GM13977 (cell line): Measurements from ENCODE around the gene STARD10.

Experiments used
- DNase-seq: peaks from one replicate; pipeline ENCODE4 v3.0.0; 2012; ENCODE audit warnings: low spot score
- in situ Hi-C: fragments of 300-500 bp; cut with MboI; formaldehyde crosslinking; loops from one replicate; pipeline ENCODE4 v1.12.0; 2022; ENCODE audit warnings: low sequenced_read_pairs, low pct_unique_long_range_greater_than_20kb, mixed read lengths, inconsistent platforms; ENCODE audit not compliant: unreplicated experiment
- TF ChIP-seq, protein P1 (sequence below): IDR thresholded peaks from 2 replicates; pipeline ENCODE4 v1.5.1; 2012; ENCODE audit warnings: mild to moderate bottlenecking, control low read depth; ENCODE audit not compliant: insufficient read depth; ENCODE audit errors: extremely low read depth, missing control alignments

The STARD10 gene

DNA sequence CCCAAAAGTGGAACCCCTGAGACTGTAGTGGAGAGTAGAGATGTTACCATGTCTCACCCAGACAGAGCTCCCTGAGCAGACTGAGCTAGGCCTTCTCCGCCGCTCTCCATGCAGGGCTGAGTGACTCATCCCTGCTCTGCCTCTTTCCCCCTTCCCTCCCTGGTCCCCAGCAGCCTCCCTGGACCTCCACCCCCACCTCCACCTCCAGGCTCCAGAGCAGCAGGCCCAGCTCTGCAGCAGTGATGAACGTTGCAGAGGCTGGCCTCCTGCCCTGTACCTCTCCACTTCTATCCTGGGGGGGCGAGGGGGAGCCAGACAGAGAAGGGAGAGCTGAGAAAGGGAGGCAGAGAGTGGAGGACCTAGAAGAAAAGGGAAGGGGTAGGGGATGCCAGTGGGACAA is 22.3 kb downstream of the STARD10 start:
- DNase-seq: no peak
- TF ChIP-seq, protein P1, sequence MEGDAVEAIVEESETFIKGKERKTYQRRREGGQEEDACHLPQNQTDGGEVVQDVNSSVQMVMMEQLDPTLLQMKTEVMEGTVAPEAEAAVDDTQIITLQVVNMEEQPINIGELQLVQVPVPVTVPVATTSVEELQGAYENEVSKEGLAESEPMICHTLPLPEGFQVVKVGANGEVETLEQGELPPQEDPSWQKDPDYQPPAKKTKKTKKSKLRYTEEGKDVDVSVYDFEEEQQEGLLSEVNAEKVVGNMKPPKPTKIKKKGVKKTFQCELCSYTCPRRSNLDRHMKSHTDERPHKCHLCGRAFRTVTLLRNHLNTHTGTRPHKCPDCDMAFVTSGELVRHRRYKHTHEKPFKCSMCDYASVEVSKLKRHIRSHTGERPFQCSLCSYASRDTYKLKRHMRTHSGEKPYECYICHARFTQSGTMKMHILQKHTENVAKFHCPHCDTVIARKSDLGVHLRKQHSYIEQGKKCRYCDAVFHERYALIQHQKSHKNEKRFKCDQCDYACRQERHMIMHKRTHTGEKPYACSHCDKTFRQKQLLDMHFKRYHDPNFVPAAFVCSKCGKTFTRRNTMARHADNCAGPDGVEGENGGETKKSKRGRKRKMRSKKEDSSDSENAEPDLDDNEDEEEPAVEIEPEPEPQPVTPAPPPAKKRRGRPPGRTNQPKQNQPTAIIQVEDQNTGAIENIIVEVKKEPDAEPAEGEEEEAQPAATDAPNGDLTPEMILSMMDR: no peak
- in situ Hi-C loops: no loop called here

DNA sequence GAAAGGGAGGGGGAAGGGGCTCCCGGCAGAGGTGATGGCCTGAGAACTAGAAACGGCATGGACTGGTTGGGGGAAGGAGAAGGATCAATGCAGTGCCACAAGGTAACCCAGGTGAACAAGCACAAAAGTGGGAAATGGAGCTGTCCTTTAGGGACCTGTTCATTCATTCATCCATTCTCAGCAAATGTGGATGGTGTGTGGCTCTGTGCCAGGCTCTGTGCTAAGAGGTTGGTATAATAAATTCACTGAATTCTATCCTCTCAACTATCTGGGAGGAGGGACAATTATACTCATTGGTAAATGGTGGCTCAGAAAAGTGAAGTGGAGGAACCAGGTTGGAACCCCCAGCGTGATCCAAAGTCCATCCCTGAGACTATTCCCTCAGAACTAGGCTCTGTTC is 23.0 kb downstream of the STARD10 start:
- no peak for DNase-seq
- in situ Hi-C loops: no loop called here
- TF ChIP-seq, protein P1: no peak

DNA sequence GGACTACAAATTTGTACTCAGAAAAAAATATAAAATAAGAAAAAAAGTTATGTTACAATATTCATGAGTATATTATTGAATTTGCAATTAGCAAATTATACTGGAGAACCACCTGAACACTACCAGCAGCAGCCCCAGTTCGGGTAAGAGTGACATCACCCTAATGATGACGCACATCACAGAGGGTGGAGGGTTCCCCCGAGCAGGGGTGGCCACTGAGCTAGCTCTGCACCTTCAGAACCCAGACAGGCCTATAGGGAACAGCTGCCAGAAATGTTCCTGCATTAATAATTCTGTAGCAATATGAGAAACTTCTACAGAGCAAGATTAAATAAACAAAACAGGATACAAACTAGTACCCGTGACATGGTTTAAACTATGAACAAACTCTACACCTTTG is 24.2 kb downstream of the STARD10 start:
- TF ChIP-seq, protein P1: no peak
- no peak for DNase-seq
- in situ Hi-C loops: no loop called here

DNA sequence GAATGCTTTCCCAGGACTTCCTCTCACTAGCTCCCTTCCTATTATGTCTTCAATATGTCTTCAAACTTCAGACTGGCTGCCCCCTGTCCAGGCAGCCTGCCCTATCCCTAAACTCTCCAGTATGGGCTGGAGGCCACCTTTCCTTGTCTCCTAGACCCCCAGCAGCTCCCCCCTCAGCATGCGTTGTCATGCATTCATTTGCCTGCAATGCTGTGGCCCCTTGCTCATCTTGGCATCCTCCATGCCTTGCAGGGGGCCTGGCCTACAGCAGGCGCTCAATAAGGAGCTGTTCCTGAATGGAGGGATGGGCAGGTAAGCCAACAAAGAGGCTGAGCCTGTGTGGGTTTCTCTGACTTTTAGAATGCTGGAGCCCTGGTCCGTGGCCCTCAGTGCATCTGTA is 25.3 kb downstream of the STARD10 start:
- no peak for DNase-seq
- TF ChIP-seq, protein P1: no peak
- in situ Hi-C loops: no loop called here

DNA sequence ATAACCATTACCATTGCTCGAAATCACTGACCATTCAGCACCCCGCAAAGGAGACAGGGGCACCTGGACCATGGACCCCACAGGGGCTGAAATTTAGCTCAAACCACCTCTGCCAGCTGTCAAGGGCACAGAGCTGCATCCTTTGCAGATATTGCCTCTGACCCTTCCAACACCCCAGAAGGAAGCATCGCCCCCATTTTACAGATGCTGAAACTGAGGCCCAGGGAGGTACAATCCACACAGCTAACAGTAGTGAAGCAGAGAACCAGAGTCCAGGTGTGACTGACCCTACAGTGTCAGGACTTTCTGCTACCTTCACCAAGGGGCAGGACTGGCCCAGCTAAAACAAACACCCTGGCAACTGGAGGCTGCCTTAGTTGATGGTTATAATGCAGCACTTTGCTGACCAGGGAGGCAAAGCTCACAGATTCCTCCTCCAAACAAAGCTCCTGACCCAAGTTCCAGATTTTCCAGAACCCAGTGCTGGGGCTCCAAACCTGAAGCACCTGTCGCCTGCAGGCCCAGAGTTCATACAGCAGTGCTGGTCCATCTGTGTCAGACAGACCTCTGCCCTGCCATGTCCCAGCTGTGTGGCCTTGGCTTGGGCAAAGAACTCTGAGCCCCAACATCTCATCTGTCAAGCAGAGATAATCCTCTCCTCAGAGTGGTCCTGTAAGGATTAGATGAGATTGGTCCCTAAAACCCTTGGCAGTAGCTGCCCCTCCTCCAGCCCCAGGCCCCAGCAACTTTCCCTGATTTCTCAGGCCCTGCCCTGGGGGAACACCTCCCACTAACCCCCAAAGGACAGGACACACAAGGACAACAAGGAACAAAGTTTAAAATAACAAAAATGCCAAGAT is 26.4 kb downstream of the STARD10 start:
- in situ Hi-C loops: no loop called here
- TF ChIP-seq, protein P1: no peak
- DNase-seq: no peak

DNA sequence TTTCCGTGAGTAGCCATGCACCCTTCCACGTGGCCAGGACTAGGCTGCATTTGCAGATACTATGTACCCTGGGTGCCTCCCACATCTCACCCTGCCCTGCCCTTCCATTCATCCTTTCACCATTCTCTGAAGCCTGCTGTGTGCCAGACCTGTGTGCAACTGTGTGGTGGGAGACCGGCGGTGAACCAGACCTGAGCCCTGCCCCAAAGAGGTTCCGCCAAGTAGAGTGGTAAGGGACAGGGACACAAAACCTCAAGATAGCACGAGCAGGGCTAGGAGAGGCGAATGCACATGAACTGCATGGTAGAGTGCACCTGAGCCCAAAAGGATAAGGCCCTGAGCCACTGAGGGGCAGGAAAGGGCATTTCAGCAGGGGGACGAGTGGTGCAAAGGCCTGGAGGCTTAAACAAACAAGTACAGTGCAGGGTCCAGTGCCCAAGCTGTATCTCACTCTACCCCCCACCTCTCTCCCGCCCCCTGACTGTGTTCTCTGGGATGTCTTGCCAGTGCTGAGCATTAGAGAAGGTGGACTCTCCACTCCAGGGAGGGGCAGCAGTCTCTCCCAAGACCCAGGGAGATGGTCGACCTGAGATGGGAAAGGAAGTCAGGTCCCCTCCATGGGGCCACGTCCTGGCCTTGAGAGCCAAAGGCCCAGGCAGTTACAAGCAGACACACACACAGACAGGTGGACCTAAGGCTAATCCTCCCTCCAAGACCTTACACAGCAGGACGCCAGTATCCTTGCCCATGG is 27.5 kb downstream of the STARD10 start:
- DNase-seq: no peak
- in situ Hi-C loops: no loop called here
- TF ChIP-seq, protein P1: no peak
